ENCODE results near the gene GARS1. TPM values are rescaled to one million over a fixed set of nuclear protein-coding genes. Genes with fewer than 3 reads are reported as not detected.
A peak's percentile ranks its signal among the peaks of the same experiment; 100 is the strongest.

GARS1 gene
- total RNA-seq, 2 experiments from 2014 or later = 178 to 375 TPM

GRCh38 chr7:30589111-30589510 lies 5.6 kb upstream of the GARS1 start:
- H4K20me1 ChIP-seq (ENCODE audit: insufficient read depth, low read length) = no peaks in the 10 kb centered on the region
- peaks cover 15% of the 10 kb centered on the region for H3K36me3 ChIP-seq (ENCODE audit: insufficient read depth, low read length)
- 0 out of 2 replicates have a peak, but pooled peaks cover 4% of the 10 kb centered on the region for H3K9me3 ChIP-seq (ENCODE audit: low read length)
- TF ChIP-seq, protein P1, sequence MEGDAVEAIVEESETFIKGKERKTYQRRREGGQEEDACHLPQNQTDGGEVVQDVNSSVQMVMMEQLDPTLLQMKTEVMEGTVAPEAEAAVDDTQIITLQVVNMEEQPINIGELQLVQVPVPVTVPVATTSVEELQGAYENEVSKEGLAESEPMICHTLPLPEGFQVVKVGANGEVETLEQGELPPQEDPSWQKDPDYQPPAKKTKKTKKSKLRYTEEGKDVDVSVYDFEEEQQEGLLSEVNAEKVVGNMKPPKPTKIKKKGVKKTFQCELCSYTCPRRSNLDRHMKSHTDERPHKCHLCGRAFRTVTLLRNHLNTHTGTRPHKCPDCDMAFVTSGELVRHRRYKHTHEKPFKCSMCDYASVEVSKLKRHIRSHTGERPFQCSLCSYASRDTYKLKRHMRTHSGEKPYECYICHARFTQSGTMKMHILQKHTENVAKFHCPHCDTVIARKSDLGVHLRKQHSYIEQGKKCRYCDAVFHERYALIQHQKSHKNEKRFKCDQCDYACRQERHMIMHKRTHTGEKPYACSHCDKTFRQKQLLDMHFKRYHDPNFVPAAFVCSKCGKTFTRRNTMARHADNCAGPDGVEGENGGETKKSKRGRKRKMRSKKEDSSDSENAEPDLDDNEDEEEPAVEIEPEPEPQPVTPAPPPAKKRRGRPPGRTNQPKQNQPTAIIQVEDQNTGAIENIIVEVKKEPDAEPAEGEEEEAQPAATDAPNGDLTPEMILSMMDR (conservative IDR thresholded peaks at IDR 0.05; ENCODE audit: low read length) = no peak
- no peak for TF ChIP-seq EZH2phosphoT487 (IDR thresholded peaks at IDR 0.05; ENCODE audit: borderline replicate concordance, low read depth, low read length)
- CTCF ChIA-PET (ENCODE audit: unreplicated experiment) = no interaction called here
- no TSS peak for BruUV-seq (replicated peaks)
- no peak for DNase-seq (ENCODE audit: low spot score)
- H3K4me1 ChIP-seq (ENCODE audit: insufficient read depth, low read length, poor library complexity, severe bottlenecking) = peaks cover 7% of the 10 kb centered on the region
- intact Hi-C loops (cut with micrococcal nuclease; ENCODE audit: unreplicated experiment) = no loop called here
- POLR2A ChIA-PET = interaction anchor here (0.8 to 1.0 kb wide), 2 partner anchors 8 to 10 kb away, joined by 3 to 4 read pairs; no protein-coding TSS in a partner anchor
- no peak overlapping the region for H3K4me3 ChIP-seq (ENCODE audit: low read depth, low read length, poor library complexity, severe bottlenecking)
- H3K79me2 ChIP-seq (ENCODE audit: insufficient read depth, low read depth, low read length) = peaks cover 17% of the 10 kb centered on the region; the same call in 1 of the 2 replicates
- H3K4me2 ChIP-seq (ENCODE audit: low read length) = no peak overlapping the region
- no peak overlapping the region for H2AFZ ChIP-seq (ENCODE audit: low read length)
- no peaks in the 10 kb centered on the region for H3K9me2 ChIP-seq (ENCODE audit: insufficient read depth, low read length)
- no peak overlapping the region for H3K27ac ChIP-seq (ENCODE audit: low read depth, low read length, poor library complexity, severe bottlenecking)

- peaks cover 38% of the 10 kb centered on the region for H3K36me3 ChIP-seq (ENCODE audit: insufficient read depth, low read length)
- peak overlapping the region; percentile 95 for H3K27ac ChIP-seq (ENCODE audit: low read depth, low read length, poor library complexity, severe bottlenecking)
- H4K20me1 ChIP-seq (ENCODE audit: insufficient read depth, low read length) = peaks cover 25% of the 10 kb centered on the region
- H3K9me3 ChIP-seq (ENCODE audit: low read length) = no peaks in the 10 kb centered on the region
- peak overlapping the region; percentile 92 for H3K4me2 ChIP-seq (ENCODE audit: low read length)
- no peak for TF ChIP-seq EZH2phosphoT487 (IDR thresholded peaks at IDR 0.05; ENCODE audit: borderline replicate concordance, low read depth, low read length)
- TF ChIP-seq, protein P1 (conservative IDR thresholded peaks at IDR 0.05; ENCODE audit: low read length) = no peak
- H3K9me2 ChIP-seq (ENCODE audit: insufficient read depth, low read length) = no peaks in the 10 kb centered on the region
- H3K79me2 ChIP-seq (ENCODE audit: insufficient read depth, low read depth, low read length) = peaks cover 60% of the 10 kb centered on the region
- BruUV-seq (replicated peaks) = TSS peak; percentile 78
- H2AFZ ChIP-seq (ENCODE audit: low read length) = peak overlapping the region; percentile 87; the same call in 1 of the 2 replicates
- ChIA-PET POLR2A (interaction anchor here (0.5 to 1.3 kb wide), 5 partner anchors 10 to 606 kb away, joined by 3 to 7 read pairs (median 4); no protein-coding TSS in a partner anchor), CTCF (ENCODE audit: unreplicated experiment) (no interaction called here)
- intact Hi-C loops (cut with micrococcal nuclease; ENCODE audit: unreplicated experiment) = no loop called here
- H3K4me3 ChIP-seq (ENCODE audit: low read depth, low read length, poor library complexity, severe bottlenecking) = peak overlapping the region; percentile 94
- peaks cover 21% of the 10 kb centered on the region for H3K4me1 ChIP-seq (ENCODE audit: insufficient read depth, low read length, poor library complexity, severe bottlenecking)
- peak; percentile 70 for DNase-seq (ENCODE audit: low spot score)
Observed at GRCh38 chr7:30594048-30594539, 584 bp upstream of the GARS1 start.

GRCh38 chr7:30595436-30596013 lies 847 bp downstream of the GARS1 start:
- H2AFZ ChIP-seq (ENCODE audit: low read length) = peak overlapping the region; percentile 36; the same call in 1 of the 2 replicates
- peak overlapping the region; percentile 95 for H3K27ac ChIP-seq (ENCODE audit: low read depth, low read length, poor library complexity, severe bottlenecking)
- no peaks in the 10 kb centered on the region for H3K9me3 ChIP-seq (ENCODE audit: low read length)
- ChIA-PET CTCF (ENCODE audit: unreplicated experiment) (no interaction called here), POLR2A (interaction anchor here (0.7 to 1.2 kb wide), 2 partner anchors 40 to 79 kb away, joined by 3 read pairs; no protein-coding TSS in a partner anchor)
- H3K79me2 ChIP-seq (ENCODE audit: insufficient read depth, low read depth, low read length) = peaks cover 74% of the 10 kb centered on the region
- peak; percentile 39 for DNase-seq (ENCODE audit: low spot score)
- peak overlapping the region; percentile 94 for H3K4me3 ChIP-seq (ENCODE audit: low read depth, low read length, poor library complexity, severe bottlenecking)
- H3K9me2 ChIP-seq (ENCODE audit: insufficient read depth, low read length) = no peaks in the 10 kb centered on the region
- H3K4me2 ChIP-seq (ENCODE audit: low read length) = peak overlapping the region; percentile 78
- TF ChIP-seq, protein P1 (conservative IDR thresholded peaks at IDR 0.05; ENCODE audit: low read length) = no peak
- no peak for TF ChIP-seq EZH2phosphoT487 (IDR thresholded peaks at IDR 0.05; ENCODE audit: borderline replicate concordance, low read depth, low read length)
- BruUV-seq (replicated peaks) = TSS peak; percentile 65
- H3K4me1 ChIP-seq (ENCODE audit: insufficient read depth, low read length, poor library complexity, severe bottlenecking) = peaks cover 21% of the 10 kb centered on the region
- peaks cover 30% of the 10 kb centered on the region for H4K20me1 ChIP-seq (ENCODE audit: insufficient read depth, low read length)
- intact Hi-C loops (cut with micrococcal nuclease; ENCODE audit: unreplicated experiment) = loop anchor here (1.0 to 2.0 kb wide), 2 partner anchors 36 to 131 kb away; no protein-coding TSS in a partner anchor
- H3K36me3 ChIP-seq (ENCODE audit: insufficient read depth, low read length) = peaks cover 53% of the 10 kb centered on the region
